Measurements from ENCODE around the gene ARHGAP44.

DNA sequence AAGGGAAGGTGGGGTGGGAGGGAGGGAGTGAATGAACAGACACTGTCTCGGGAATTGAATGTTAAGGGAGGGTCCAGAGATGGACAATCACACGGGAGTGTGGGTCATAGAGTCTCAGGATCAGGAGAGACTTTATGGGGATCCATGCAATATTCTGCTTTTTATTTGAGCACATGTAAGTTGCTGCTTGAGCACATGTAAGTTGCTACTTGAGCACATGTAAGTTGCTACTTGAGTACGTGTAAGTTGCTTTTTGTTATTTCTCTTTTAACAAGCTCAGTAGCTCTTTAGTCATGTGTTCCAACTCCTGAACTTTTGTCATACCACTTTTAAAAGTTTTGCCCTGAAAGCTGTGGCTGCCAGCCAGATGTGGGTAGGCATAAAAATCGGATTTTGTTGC lies 110.3 kb downstream of the ARHGAP44 start:
- TF ChIP-seq RFX5 (IDR thresholded peaks at IDR 0.05; ENCODE audit: borderline replicate concordance, low read depth, low read length) (no peak), EZH2 (IDR thresholded peaks at IDR 0.05; ENCODE audit: low read depth, low read length, severe bottlenecking) (no peak), POLR2A (IDR thresholded peaks at IDR 0.05; ENCODE audit: control extremely low read depth in 1 of 2, low read depth in 2 of 2, low read length in 2 of 2) (no peak)
- TF ChIP-seq, protein P1, sequence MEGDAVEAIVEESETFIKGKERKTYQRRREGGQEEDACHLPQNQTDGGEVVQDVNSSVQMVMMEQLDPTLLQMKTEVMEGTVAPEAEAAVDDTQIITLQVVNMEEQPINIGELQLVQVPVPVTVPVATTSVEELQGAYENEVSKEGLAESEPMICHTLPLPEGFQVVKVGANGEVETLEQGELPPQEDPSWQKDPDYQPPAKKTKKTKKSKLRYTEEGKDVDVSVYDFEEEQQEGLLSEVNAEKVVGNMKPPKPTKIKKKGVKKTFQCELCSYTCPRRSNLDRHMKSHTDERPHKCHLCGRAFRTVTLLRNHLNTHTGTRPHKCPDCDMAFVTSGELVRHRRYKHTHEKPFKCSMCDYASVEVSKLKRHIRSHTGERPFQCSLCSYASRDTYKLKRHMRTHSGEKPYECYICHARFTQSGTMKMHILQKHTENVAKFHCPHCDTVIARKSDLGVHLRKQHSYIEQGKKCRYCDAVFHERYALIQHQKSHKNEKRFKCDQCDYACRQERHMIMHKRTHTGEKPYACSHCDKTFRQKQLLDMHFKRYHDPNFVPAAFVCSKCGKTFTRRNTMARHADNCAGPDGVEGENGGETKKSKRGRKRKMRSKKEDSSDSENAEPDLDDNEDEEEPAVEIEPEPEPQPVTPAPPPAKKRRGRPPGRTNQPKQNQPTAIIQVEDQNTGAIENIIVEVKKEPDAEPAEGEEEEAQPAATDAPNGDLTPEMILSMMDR (IDR thresholded peaks at IDR 0.05; ENCODE audit: control extremely low read depth in 1 of 3, insufficient read depth in 1 of 3, low read depth in 1 of 3, low read length in 3 of 3) = no peak

All from H1 (cell line).